ENCODE measurements around the gene CTXN1.
"Not testable (repeated sequence)": the region's sequence is repeated elsewhere in the genome, so short reads cannot be mapped to it uniquely, and the experiment has no call there.

CTXN1 gene

DNA sequence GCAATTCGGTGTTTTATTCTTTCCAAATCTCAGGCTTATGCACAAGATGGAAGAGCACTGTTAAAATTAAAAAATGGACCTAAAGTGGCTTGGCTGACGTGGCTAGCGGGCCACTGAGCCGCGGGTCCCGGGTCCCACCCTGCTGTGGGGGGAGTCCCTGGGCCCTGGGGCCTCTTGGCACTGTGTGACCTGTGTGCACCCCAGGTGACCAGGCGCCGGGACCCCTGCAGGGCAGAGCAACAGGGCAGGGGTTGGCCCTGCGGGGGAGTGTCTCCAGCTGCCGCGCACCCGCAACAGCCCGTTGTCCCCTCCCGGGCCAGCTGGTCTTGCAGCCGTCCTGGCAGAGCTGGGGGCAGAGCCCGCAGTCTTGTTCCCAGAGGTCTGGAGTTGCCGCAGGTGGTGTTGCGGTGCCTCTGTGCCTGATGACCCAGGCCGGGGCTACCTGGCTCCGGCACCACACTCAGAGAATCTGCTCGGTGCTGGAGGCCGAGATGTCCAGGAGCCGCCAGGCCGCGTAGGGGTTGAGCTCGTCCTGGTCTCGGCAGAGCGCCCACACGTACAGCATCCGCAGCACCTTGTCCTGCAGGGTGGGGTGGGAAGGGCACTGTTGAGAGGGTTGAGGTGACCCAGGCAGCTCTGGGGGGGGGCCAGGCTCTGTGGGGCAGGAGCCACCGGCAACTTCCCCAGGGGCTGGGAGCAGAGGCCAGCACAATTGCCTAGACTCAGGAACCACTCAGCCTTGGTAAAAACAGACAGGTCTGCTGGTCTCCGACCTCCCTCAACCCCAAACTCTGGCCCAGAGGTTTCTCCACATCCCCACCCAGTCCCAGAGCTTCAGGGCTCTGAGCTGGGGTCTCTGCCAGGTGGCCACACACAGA, 1.0 kb upstream of the CTXN1 start:
- DNase-seq: no peak

DNA sequence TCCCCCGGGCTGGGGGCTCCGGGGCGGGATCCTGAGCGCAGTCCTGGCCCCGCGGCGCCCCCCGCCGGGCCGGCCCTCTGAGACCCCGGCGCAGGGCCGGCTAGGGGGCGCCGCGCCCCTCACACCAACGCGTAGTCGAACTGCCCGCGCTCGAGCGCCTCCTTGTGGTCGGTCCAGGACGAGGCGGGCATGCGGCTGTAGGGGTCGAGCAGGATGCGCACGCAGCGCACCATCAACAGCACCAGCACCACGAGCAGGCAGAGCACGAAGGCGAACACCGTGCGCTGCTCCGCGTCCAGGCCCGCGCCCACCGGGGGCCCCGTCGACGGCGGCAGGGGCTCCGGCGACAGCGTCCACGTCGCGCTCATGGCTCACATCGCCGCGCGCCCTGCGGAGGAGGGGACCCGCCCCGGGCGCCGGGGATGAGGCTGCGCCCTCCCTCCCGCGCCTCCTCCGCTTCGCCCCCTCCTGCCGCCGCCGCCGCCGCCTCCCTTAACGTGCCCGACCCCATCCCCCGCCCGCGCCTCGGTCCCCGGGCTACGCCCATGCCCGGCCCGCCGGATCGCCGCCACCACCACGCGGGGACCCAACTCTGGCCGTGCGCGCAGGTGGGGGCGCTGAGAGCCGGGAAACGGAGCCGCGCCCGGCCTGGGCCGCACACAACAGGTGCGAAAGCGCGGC, 624 bp downstream of the CTXN1 start:
- peak in 34 of 56 donors; percentile 2 to 78 (median 29) for DNase-seq

DNA sequence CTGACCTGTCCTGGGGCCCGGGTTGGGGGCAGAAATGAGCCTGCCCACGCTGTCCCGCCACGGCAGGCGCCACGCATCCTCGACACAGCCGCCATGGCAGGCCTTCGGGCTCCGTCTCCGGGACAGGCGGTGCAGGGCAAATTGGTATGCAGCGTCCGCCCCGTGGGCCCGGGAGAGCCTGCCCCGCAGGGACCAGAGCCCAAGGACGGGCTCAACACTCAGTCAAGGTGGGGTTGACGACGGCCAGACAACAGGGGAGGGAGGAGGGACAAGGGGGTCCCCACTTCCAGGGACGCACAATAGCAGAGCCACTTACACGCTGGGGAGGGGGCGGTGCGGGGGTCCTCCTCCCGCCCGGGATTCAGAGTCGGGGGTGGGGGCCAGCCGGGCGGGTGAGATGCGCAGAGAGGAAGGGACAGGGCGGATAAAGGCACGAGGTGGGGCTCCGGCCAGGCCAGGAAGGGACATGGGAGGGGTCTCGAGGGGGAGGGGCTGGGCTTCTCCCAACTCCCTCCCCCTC, 1.2 kb downstream of the CTXN1 start:
- peak in 1 of 56 donors; percentile 44 for DNase-seq

- DNase-seq: peak in 2 of 56 donors; percentile 23 to 44
Measured at GRCh38 chr19:7924241-7924640, 1.7 kb downstream of the CTXN1 start.

DNA sequence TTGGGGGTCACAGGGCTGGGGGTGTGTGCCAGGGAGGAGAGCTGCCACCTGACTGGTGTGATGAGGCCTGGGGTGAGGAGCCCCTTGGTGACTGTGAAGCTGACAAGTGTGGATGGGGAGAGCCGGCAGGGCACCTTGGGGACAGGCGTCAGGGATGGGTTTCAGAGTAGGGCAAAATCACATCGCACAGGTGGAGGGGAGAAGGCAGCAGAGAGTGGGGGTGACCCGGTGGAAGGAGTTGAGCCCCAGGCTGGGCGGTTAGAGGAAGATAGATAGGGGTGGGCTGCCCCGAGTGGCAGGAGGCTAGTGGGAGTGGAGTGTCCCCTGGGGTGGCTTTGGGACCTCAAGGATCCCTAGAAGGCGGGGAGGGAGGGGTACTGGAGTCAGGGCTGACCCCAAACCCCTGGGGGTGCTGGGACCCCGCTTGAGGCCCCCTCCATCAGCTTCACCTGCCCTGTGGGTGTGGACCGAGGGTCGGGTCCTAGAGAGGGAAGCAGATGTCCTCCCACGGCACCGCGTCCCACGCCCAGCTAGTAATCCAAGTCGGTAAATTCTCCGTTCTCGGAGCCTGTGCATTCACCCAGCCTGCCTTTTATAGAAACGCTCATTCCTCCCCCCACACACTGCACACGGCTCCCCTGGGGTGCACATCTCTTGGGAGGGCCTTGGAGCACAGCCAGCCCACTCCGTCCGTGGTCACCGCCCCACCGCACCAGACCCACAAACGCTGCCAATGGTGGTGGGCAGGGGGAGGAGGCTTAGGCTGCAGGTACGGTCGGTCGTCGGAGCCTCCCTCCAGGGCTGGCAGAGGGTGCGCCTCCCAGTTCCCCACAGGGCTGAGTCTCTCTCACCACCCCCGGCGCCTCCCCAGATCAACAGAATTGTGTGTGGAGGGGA, 2.4 kb downstream of the CTXN1 start:
- DNase-seq: peak in 36 of 56 donors; percentile 5 to 84 (median 44)

GRCh38 chr19:7922836-7923195, 3.1 kb downstream of the CTXN1 start:
- no peak for DNase-seq

- DNase-seq: peak in 1 of 56 donors; percentile 14
Measured at GRCh38 chr19:7921967-7922835, 3.7 kb downstream of the CTXN1 start.

DNA sequence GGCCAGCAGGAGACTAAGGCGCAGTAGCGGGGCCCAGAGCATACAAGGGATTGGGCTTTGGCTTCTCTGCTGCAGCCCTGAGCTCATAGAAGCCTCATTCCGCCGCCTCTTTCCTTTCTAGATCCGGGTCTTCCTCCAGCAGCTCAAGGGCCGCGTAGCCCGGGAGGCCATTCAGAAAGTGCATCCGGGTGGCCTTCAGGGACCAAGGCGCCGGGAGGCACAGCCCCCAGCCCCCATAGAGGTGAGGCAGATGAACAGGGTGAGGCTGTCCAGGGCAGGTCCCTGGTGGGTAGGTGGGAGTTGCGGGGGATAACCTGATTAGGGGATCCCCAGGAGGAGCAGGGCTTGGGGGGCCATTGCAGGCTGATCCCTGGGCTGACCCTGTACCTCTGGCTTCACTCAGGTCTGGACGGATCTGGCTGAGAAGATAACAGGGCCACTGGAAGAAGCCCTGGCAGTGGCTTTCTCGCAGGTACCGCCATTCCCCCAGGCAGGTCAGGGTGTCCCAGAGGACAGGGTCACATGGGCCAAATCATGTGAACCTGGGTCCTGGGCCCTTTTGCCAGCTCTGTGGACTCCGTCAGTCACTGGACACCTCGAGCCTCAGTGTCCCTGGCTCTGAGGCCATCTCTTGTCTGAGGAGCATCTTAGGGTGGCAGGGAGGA, 4.5 kb downstream of the CTXN1 start:
- peak in 3 of 56 donors; percentile 20 to 51 (median 43) for DNase-seq

DNA sequence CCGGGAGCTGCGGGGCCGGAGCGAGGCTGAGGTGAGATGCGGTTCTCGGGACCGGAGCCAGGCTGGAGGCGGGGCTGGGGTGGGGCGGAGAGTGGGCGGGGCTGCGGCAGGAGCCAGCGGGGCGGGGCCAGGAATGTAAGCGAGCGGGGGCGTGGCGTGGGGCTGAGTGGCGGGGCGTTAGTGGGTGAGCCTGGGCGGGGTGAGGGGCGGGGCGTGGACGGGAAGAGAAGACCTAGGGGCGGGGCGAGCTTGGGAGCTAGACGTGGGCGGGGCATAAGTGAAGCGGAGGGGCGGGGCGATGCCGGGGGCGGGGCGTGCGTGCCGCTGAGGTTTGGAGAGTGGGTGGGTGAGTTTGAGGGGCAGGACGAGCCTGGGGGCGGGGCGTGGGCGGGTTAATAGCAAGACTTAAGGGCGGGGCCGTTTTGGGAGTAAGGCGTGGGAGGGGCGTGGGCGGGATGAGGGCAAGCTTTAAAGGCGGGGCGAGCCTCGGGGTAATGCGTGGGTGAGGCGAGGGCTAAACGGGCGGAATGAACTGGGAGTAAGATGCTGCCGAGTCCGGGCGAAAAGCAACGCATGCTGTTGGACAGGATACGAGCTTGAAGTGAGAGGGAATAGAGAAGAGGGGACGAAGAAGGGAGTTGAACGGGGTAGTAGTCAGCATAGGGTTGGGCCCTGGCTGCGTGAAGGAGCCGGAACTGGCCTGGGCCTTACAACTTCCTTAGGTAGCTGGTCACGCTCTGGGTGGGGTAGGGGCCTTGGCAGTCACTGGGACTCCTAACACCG, 5.2 kb downstream of the CTXN1 start:
- DNase-seq: peak; percentile 77 to 100 (median 97)

DNA sequence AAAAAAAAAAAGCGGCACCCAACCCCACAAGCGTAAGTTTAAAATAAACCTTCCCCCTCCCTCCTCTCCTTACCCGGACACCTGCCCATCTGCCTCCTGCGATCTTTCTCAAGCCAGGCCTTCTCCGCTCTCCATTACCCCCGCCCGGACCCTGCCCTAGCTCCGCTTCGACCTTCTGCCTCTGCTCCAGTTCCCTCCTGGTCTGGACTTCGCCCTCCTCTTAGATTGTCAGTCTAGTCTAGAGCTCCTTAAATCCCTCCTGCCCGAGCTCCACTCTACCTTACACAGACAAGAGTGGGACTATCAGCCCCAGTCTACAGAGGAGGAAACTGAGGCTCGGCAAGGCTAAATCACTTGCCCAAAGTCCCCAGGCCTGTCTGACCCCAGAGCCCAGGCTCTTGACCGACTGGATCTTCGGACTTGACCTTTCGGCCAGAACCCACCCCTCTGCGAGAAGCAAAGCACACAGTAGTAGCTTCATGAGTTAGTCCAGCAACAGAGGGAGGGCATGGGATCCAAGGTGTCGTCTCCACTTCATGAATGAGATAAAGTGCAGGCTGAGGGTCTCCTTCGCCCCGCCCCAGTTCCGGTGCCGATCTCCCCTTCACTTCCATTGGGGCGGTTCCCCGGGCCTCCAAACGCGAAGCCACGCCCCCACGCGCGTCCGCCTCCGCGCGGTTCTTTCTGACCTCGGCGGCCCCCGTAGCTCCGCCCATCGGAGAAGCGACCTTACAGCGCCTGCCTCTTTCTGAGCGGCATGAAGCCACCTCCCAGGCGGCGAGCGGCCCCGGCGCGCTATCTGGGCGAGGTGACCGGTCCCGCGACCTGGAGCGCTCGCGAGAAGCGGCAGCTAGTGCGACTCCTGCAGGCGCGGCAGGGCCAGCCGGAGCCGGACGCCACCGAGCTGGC, 6.1 kb downstream of the CTXN1 start, which contains the start of gene SNAPC2:
Gene SNAPC2, plus strand, starts transcription at position 729 of the 909 bp plus-strand sequence. Its CDS starts 29 bp downstream, at position 758.
- DNase-seq: peak in 55 of 56 donors; percentile 62 to 98 (median 92)

- DNase-seq: peak in 1 of 56 donors; percentile 9
Measured at GRCh38 chr19:7918615-7919421, 7.1 kb downstream of the CTXN1 start.

GRCh38 chr19:7918062-7918614, 7.8 kb downstream of the CTXN1 start:
- DNase-seq: not testable (repeated sequence)

GRCh38 chr19:7917267-7918061, 8.5 kb downstream of the CTXN1 start:
- peak in 7 of 56 donors; percentile 11 to 52 (median 13) for DNase-seq

GRCh38 chr19:7916955-7917266, 9.0 kb downstream of the CTXN1 start:
- no peak for DNase-seq

Measured in nucleus accumbens (tissue), 56 donors.